Transverse colon (tissue), 4 donors: ENCODE measurements around the gene CYP2J2. TPM values are rescaled to one million over a fixed set of nuclear protein-coding genes. Genes with fewer than 3 reads are reported as not detected.

ENCODE experiments used
- DNase-seq: peaks from one replicate; pipeline ENCODE4 v3.0.0-alpha.2; 2019
- H3K27ac ChIP-seq, 4 donors: fragments of 200-600 bp; sonication (generic); 2 replicates each; pipeline ENCODE4 v1.5.1; 2016 to 2018; ENCODE audit warnings: inconsistent platforms in 4 of 4
- H3K27me3 ChIP-seq: fragments of 200-600 bp; sonication (generic); 2 replicates; pipeline ENCODE4 v1.5.1; 2017; ENCODE audit warnings: inconsistent platforms
- H3K36me3 ChIP-seq, 4 donors: fragments of 200-600 bp; sonication (generic); 2 replicates each; pipeline ENCODE4 v1.5.1; 2017 to 2019; ENCODE audit warnings: inconsistent platforms in 4 of 4
- H3K4me1 ChIP-seq, 4 donors: fragments of 200-600 bp; sonication (generic); 2 replicates each; pipeline ENCODE4 v1.5.1; 2017 to 2020; ENCODE audit warnings: inconsistent platforms in 4 of 4
- H3K4me3 ChIP-seq, 4 donors: fragments of 200-600 bp; sonication (generic); 1 replicate in 1 of 4; 2 replicates in 3 of 4; pipeline versions ENCODE4 v1.5.1 to v1.6.1; 2017 to 2019; ENCODE audit warnings: inconsistent platforms in 4 of 4
- H3K9me3 ChIP-seq, 2 donors: fragments of 200-600 bp; sonication (generic); 2 replicates each; pipeline ENCODE4 v1.5.1; 2017 to 2019; ENCODE audit warnings: inconsistent platforms in 2 of 2
- EP300 ChIP-seq: sonication (generic); formaldehyde crosslinking; IDR thresholded peaks from one replicate; pipeline ENCODE4 v1.6.1; 2017; ENCODE audit warnings: antibody characterized with exemption, low read depth
- POLR2A ChIP-seq: fragments of 450-650 bp; IDR thresholded peaks from one replicate; pipeline ENCODE4 v1.6.1; 2016; ENCODE audit warnings: antibody characterized with exemption, mild to moderate bottlenecking, moderate library complexity
- POLR2AphosphoS5 ChIP-seq, 3 donors: sonication (generic); formaldehyde crosslinking; IDR thresholded peaks; one replicate each; pipeline ENCODE4 v1.6.1; 2016; ENCODE audit warnings: antibody characterized with exemption in 3 of 3
- WGBS, 2 donors: methylation state at CpG; one replicate each; pipeline ENCODE4 v1.1.5; 2018; ENCODE audit warnings: low coverage in 1 of 2; 5-methylcytosine and 5-hydroxymethylcytosine counted together
- in situ Hi-C, 4 donors: fragments of 200-750 bp; cut with MboI; loops; one replicate each; pipeline versions ENCODE4 v1.15.0 to v1.15.1; 2017; ENCODE audit warnings: low sequenced_read_pairs in 3 of 4, low pct_ligation_motif_present in 1 of 4, low pct_unique_long_range_greater_than_20kb in 1 of 4
- intact Hi-C: fragments of 100-400 bp; cut with DNase I; formaldehyde crosslinking; loops from one replicate; pipeline ENCODE4 v1.15.1; 2023; ENCODE audit warnings: low total_unique reads
- total RNA-seq, 4 donors: library from RNA; depleted of rRNA; stranded (reverse); fragments of >200 nt; gene quantifications; one replicate each; pipeline ENCODE4 v1.1.0, GENCODE V29; 2016
- TF ChIP-seq, protein P1 (sequence below), 5 experiments: fragments of 200-600 bp in 3 of 5; fragments of 450-650 bp in 2 of 5; sonication (generic) in 3 of 5; IDR thresholded peaks; 1 replicate in 2 of 5; 2 replicates in 3 of 5; pipeline ENCODE4 v1.5.1; 2016 to 2017; ENCODE audit warnings: antibody characterized with exemption in 5 of 5, inconsistent platforms in 3 of 5, mild to moderate bottlenecking in 2 of 5, moderate library complexity in 1 of 5

The CYP2J2 gene
- total RNA-seq, 4 donors from 2014 or later = 21.7 to 61.9 (median 42.5) TPM

GRCh38 chr1:59952065-59952464 is 25.5 kb upstream of the CYP2J2 start:
- in situ Hi-C loops (loop anchor here in 1 of 4 donors (10.0 kb wide), 1 partner anchor 67 kb away; no protein-coding TSS in a partner anchor), intact Hi-C loops (no loop called here)
- Histone ChIP-seq H3K9me3 (no peaks in the 10 kb centered on the region), H3K36me3 (no peaks in the 10 kb centered on the region), H3K27ac (no peak overlapping the region), H3K27me3 (no peaks in the 10 kb centered on the region), H3K4me1 (no peaks in the 10 kb centered on the region), H3K4me3 (no peak overlapping the region)
- WGBS, 2 donors = 83 to 92% methylated on average over 1 to 2 of the region's 2 CpGs
- TF ChIP-seq, protein P1, sequence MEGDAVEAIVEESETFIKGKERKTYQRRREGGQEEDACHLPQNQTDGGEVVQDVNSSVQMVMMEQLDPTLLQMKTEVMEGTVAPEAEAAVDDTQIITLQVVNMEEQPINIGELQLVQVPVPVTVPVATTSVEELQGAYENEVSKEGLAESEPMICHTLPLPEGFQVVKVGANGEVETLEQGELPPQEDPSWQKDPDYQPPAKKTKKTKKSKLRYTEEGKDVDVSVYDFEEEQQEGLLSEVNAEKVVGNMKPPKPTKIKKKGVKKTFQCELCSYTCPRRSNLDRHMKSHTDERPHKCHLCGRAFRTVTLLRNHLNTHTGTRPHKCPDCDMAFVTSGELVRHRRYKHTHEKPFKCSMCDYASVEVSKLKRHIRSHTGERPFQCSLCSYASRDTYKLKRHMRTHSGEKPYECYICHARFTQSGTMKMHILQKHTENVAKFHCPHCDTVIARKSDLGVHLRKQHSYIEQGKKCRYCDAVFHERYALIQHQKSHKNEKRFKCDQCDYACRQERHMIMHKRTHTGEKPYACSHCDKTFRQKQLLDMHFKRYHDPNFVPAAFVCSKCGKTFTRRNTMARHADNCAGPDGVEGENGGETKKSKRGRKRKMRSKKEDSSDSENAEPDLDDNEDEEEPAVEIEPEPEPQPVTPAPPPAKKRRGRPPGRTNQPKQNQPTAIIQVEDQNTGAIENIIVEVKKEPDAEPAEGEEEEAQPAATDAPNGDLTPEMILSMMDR (IDR thresholded peaks at IDR 0.05) = no peak
- TF ChIP-seq POLR2AphosphoS5 (IDR thresholded peaks at IDR 0.05) (no peak), POLR2A (no peak), EP300 (no peak)
- no peak for DNase-seq

GRCh38 chr1:59949648-59950047 is 23.1 kb upstream of the CYP2J2 start:
- intact Hi-C loops = loop anchor here (5.0 kb wide), 1 partner anchor 67 kb away; no protein-coding TSS in a partner anchor

GRCh38 chr1:59948990-59949389 is 22.4 kb upstream of the CYP2J2 start:
- in situ Hi-C loops = loop anchor here in 2 of 4 donors (10.0 to 25.0 kb wide), 2 partner anchors 64 to 1212 kb away; no protein-coding TSS in a partner anchor
- 63% methylated on average over 1 of the region's 1 CpG; no CpG with 5 or more reads in 1 of the 2 donors for WGBS, 2 donors
- no peak for DNase-seq

More at GRCh38 chr1:59949648-59950047, 23.1 kb upstream of the CYP2J2 start:
- in situ Hi-C loops = loop anchor here in 3 of 4 donors (10.0 to 25.0 kb wide), 2 partner anchors 65 to 1212 kb away; no protein-coding TSS in a partner anchor
- no peaks in the 10 kb centered on the region for H3K4me1 ChIP-seq
- no peak overlapping the region for H3K4me3 ChIP-seq
- H3K27me3 ChIP-seq = no peaks in the 10 kb centered on the region
- DNase-seq = no peak
- H3K9me3 ChIP-seq = no peaks in the 10 kb centered on the region
- H3K36me3 ChIP-seq = no peaks in the 10 kb centered on the region
- TF ChIP-seq EP300 = no peak
- no peak for TF ChIP-seq POLR2A
- TF ChIP-seq, protein P1 (IDR thresholded peaks at IDR 0.05) = no peak
- TF ChIP-seq POLR2AphosphoS5 (IDR thresholded peaks at IDR 0.05) = no peak
- no peak overlapping the region for H3K27ac ChIP-seq

GRCh38 chr1:59947047-59947938 is 20.7 kb upstream of the CYP2J2 start:
- H3K4me1 ChIP-seq = no peaks in the 10 kb centered on the region
- DNase-seq = peak; percentile 61
- no peaks in the 10 kb centered on the region for H3K36me3 ChIP-seq
- in situ Hi-C loops (loop anchor here in 2 of 4 donors (10.0 to 25.0 kb wide), 2 partner anchors 62 to 1210 kb away; no protein-coding TSS in a partner anchor), intact Hi-C loops (loop anchor here (5.0 kb wide), 1 partner anchor 65 kb away; no protein-coding TSS in a partner anchor)
- H3K9me3 ChIP-seq = no peaks in the 10 kb centered on the region
- no peak overlapping the region for H3K27ac ChIP-seq
- H3K27me3 ChIP-seq = no peaks in the 10 kb centered on the region
- H3K4me3 ChIP-seq = no peak overlapping the region
- TF ChIP-seq, protein P1 (IDR thresholded peaks at IDR 0.05) = peak; percentile 84 to 92 (median 89)
- TF ChIP-seq POLR2A = no peak
- 5 to 33% methylated on average over 1 to 6 of the region's 6 CpGs for WGBS, 2 donors

More at GRCh38 chr1:59948990-59949389, 22.4 kb upstream of the CYP2J2 start:
- H3K27me3 ChIP-seq = no peaks in the 10 kb centered on the region
- TF ChIP-seq POLR2A (no peak), EP300 (no peak), POLR2AphosphoS5 (IDR thresholded peaks at IDR 0.05) (no peak)
- TF ChIP-seq, protein P1 (IDR thresholded peaks at IDR 0.05) = no peak
- no peak overlapping the region for H3K4me3 ChIP-seq
- no peaks in the 10 kb centered on the region for H3K9me3 ChIP-seq
- intact Hi-C loops = loop anchor here (5.0 kb wide), 1 partner anchor 67 kb away; no protein-coding TSS in a partner anchor
- H3K27ac ChIP-seq = no peak overlapping the region
- H3K4me1 ChIP-seq = no peaks in the 10 kb centered on the region
- H3K36me3 ChIP-seq = no peaks in the 10 kb centered on the region
